ENCODE results near the gene AGFG2. TPM values are rescaled to one million over a fixed set of nuclear protein-coding genes. Genes with fewer than 3 reads are reported as not detected.

The AGFG2 gene
- total and polyA plus RNA-seq, 10 of the 15 experiments (the other 5 are each of a cell fraction or from before 2014, with no cell fraction given), result 0.90 to 71.5 (median 25.4) TPM

DNA sequence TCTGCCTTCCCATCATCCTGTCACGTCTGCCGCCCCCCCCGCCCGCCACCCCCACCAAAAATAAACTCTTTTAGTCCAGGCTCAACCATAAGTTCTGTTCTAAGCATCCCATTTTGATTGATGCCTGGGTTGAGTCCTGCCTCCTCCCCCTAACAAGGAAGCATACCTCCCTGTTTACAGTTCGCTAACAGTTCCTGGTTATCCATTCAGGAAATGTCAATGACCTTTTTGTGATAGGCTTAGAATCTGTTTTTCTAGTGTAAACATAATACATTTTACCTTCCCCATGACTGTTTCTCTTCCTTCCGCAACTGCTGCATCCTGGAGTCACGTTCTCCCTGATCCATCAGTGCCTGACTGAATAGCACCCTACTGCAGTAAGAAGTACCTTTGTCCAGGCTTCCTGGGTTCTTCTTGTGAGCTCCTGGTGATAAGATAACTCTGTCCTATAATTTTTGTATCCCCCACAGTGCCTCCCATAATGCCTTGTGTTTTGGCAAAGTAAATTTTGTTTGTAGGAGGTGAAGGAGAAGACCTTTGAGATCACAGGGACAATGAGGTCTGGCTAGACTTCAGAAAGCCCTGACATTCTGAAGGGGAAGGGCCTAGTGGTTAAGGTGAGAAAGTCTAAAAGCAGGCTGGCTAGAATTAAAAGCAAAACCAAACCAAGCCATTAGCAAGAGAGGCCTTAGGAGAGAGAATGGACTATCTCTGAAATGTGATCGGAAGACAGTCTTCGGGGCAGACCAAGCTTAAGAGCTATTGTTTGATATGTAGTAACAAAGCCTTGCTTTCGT, 7.3 kb downstream of the AGFG2 start:
- no peaks in the 10 kb centered on the region for H3K27me3 ChIP-seq (replicated peaks in 1 of 2; ENCODE audit: control insufficient read depth in 2 of 2, insufficient read depth in 2 of 2, low read length in 1 of 2)
- H3K9me3 ChIP-seq (replicated peaks; ENCODE audit: control insufficient read depth, insufficient read depth, low read length), result no peaks in the 10 kb centered on the region
- in situ Hi-C loops (cut with MboI), result no loop called here
- H3K36me3 ChIP-seq (ENCODE audit: control insufficient read depth in 2 of 2, insufficient read depth in 2 of 2, low read length in 1 of 2), result peaks cover 0 to 12% of the 10 kb centered on the region in 2 experiments; a peak in 3 of 4 replicates
- RAD21 ChIA-PET (ENCODE audit: unreplicated experiment), result interaction anchor here (1.0 to 11.5 kb wide), 7 partner anchors 14 to 68 kb away, joined by 3 to 90 read pairs (median 12); partner anchors contain the start of genes FBXO24, LRCH4 and TSC22D4
- 6% methylated on average over 10 of the region's 10 CpGs for WGBS (ENCODE audit: insufficient coverage, insufficient replicate concordance, low lambda C conversion rate, missing lambda C conversion rate)
- intact Hi-C loops (cut with micrococcal nuclease; ENCODE audit: unreplicated experiment), result loop anchor here (5.0 to 10.0 kb wide), 2 partner anchors 69 to 182 kb away; partner anchors contain the start of gene TSC22D4
- peak overlapping the region; percentile 88 for H3K4me2 ChIP-seq (ENCODE audit: control insufficient read depth, insufficient read depth)
- CTCF ChIA-PET, result interaction anchor here (1.1 to 7.9 kb wide), 8 partner anchors 14 to 159 kb away, joined by 4 to 101 read pairs (median 6); partner anchors contain the start of gene POP7
- ATAC-seq, result peak; percentile 72
- peak overlapping the region; percentile 99 for H3K27ac ChIP-seq (ENCODE audit: control insufficient read depth, insufficient read depth)
- SMC1A ChIA-PET (ENCODE audit: uncharacterized antibody, unreplicated experiment), result interaction anchor here (0.7 to 10.6 kb wide), 12 partner anchors 12 to 146 kb away, joined by 3 to 127 read pairs (median 6); partner anchors contain the start of gene TSC22D4
- POLR2A ChIA-PET, result interaction anchor here (0.6 to 7.1 kb wide), 11 partner anchors 9 to 412 kb away, joined by 3 to 47 read pairs (median 4); partner anchors contain the start of genes FBXO24, LRCH4, MOSPD3 and ZCWPW1
- H3K79me2 ChIP-seq (ENCODE audit: control insufficient read depth, insufficient read depth, low read length), result peaks cover 68% of the 10 kb centered on the region
- peak overlapping the region; percentile 56 for H3K4me3 ChIP-seq
- no peaks in the 10 kb centered on the region for H4K20me1 ChIP-seq (ENCODE audit: control insufficient read depth, insufficient read depth)
- H3K4me1 ChIP-seq (ENCODE audit: control insufficient read depth, insufficient read depth, low read length), result peaks cover 74% of the 10 kb centered on the region
- no peak overlapping the region; the same call in 1 of the 2 replicates for H2AFZ ChIP-seq (ENCODE audit: control insufficient read depth, low read depth, low read length)
- no peak for FAIRE-seq
- no TSS peak for BruUV-seq (replicated peaks)
- H3K9ac ChIP-seq (ENCODE audit: control insufficient read depth, insufficient read depth, low read length), result peak overlapping the region; percentile 52
- DNase-seq (ENCODE audit: low read depth, low spot score), result no peak
- no peak for TF ChIP-seq FOXK2 (IDR thresholded peaks at IDR 0.05)
- TF ChIP-seq ZNF207 (IDR thresholded peaks at IDR 0.05; ENCODE audit: borderline replicate concordance), result no peak
- TF ChIP-seq RAD51 (IDR thresholded peaks at IDR 0.05), result no peak
- TF ChIP-seq, protein P1, sequence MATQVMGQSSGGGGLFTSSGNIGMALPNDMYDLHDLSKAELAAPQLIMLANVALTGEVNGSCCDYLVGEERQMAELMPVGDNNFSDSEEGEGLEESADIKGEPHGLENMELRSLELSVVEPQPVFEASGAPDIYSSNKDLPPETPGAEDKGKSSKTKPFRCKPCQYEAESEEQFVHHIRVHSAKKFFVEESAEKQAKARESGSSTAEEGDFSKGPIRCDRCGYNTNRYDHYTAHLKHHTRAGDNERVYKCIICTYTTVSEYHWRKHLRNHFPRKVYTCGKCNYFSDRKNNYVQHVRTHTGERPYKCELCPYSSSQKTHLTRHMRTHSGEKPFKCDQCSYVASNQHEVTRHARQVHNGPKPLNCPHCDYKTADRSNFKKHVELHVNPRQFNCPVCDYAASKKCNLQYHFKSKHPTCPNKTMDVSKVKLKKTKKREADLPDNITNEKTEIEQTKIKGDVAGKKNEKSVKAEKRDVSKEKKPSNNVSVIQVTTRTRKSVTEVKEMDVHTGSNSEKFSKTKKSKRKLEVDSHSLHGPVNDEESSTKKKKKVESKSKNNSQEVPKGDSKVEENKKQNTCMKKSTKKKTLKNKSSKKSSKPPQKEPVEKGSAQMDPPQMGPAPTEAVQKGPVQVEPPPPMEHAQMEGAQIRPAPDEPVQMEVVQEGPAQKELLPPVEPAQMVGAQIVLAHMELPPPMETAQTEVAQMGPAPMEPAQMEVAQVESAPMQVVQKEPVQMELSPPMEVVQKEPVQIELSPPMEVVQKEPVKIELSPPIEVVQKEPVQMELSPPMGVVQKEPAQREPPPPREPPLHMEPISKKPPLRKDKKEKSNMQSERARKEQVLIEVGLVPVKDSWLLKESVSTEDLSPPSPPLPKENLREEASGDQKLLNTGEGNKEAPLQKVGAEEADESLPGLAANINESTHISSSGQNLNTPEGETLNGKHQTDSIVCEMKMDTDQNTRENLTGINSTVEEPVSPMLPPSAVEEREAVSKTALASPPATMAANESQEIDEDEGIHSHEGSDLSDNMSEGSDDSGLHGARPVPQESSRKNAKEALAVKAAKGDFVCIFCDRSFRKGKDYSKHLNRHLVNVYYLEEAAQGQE (IDR thresholded peaks at IDR 0.05; ENCODE audit: low read depth, low read length), result no peak
- no peak for TF ChIP-seq GABPA (IDR thresholded peaks at IDR 0.05; ENCODE audit: low read depth)
- TF ChIP-seq, protein P2, sequence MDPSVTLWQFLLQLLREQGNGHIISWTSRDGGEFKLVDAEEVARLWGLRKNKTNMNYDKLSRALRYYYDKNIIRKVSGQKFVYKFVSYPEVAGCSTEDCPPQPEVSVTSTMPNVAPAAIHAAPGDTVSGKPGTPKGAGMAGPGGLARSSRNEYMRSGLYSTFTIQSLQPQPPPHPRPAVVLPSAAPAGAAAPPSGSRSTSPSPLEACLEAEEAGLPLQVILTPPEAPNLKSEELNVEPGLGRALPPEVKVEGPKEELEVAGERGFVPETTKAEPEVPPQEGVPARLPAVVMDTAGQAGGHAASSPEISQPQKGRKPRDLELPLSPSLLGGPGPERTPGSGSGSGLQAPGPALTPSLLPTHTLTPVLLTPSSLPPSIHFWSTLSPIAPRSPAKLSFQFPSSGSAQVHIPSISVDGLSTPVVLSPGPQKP (IDR thresholded peaks at IDR 0.05; ENCODE audit: low read depth, low read length), result no peak
- TF ChIP-seq NFXL1 (IDR thresholded peaks at IDR 0.05; ENCODE audit: borderline replicate concordance), result no peak
- TF ChIP-seq ASH2L (IDR thresholded peaks at IDR 0.05; ENCODE audit: borderline replicate concordance, low read depth), result no peak
- no peak for TF ChIP-seq KDM1A (IDR thresholded peaks at IDR 0.05; ENCODE audit: borderline replicate concordance)
- TF ChIP-seq MTA3 (IDR thresholded peaks at IDR 0.05; ENCODE audit: borderline replicate concordance, low read length), result no peak
- TF ChIP-seq PAX8 (IDR thresholded peaks at IDR 0.05), result no peak
- TF ChIP-seq LARP7 (IDR thresholded peaks at IDR 0.05), result no peak
- peak; percentile 13 for TF ChIP-seq SP1 (IDR thresholded peaks at IDR 0.05; ENCODE audit: low read depth, low read length)
- TF ChIP-seq CBFB (IDR thresholded peaks at IDR 0.05; ENCODE audit: low read depth), result no peak
- no peak for TF ChIP-seq TCF3 (IDR thresholded peaks at IDR 0.05; ENCODE audit: borderline replicate concordance, insufficient read depth, low read depth, low read length)
- no peak for TF ChIP-seq MYB (IDR thresholded peaks at IDR 0.05; ENCODE audit: borderline replicate concordance, low read depth, low read length)
- TF ChIP-seq, protein P3, sequence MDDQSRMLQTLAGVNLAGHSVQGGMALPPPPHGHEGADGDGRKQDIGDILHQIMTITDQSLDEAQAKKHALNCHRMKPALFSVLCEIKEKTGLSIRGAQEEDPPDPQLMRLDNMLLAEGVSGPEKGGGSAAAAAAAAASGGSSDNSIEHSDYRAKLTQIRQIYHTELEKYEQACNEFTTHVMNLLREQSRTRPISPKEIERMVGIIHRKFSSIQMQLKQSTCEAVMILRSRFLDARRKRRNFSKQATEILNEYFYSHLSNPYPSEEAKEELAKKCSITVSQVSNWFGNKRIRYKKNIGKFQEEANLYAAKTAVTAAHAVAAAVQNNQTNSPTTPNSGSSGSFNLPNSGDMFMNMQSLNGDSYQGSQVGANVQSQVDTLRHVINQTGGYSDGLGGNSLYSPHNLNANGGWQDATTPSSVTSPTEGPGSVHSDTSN (IDR thresholded peaks at IDR 0.05; ENCODE audit: insufficient replicate concordance, low read depth, low read length), result no peak
- no peak for TF ChIP-seq CBX3 (IDR thresholded peaks at IDR 0.05; ENCODE audit: borderline replicate concordance, low read depth)
- TF ChIP-seq TAF1 (IDR thresholded peaks at IDR 0.05; ENCODE audit: borderline replicate concordance, low read depth, low read length), result peak; percentile 49; the same call in 1 of the 2 replicates

Data from GM12878 (cell line).